PC-9 (cell line): ENCODE results near the gene WDR7. TPM values are rescaled to one million over a fixed set of nuclear protein-coding genes. Genes with fewer than 3 reads are reported as not detected.

Experiments
- BruUV-seq: library from RNA; stranded (reverse); fragments of 400-500 nt; replicated peaks from 2 replicates; lab custom pipeline; 2021; lab: Mats Ljungman, UMichigan
- CTCF ChIA-PET: fragments of 300-600 bp; sonication (Branson Sonifier 250); formaldehyde crosslinking; loops from one replicate; lab custom pipeline; 2022; ENCODE audit warnings: antibody characterized with exemption; lab: Charles Lee
- POLR2A ChIA-PET: fragments of 300-600 bp; sonication (Branson Sonifier 250); formaldehyde crosslinking; loops from one replicate; lab custom pipeline; 2022; ENCODE audit warnings: antibody characterized with exemption; ENCODE audit not compliant: unreplicated experiment; lab: Charles Lee
- DNase-seq, 2 experiments: peaks; one replicate each; pipeline versions ENCODE4 v3.0.0 to v3.0.0-alpha.2; 2015 to 2022; ENCODE audit warnings: mixed read lengths in 1 of 2
- H2AFZ ChIP-seq: fragments of 200-600 bp; sonication (generic); 2 replicates; pipeline ENCODE4 v1.8.1; 2017; ENCODE audit warnings: antibody characterized with exemption
- H3F3A ChIP-seq: fragments of 200-600 bp; sonication (generic); 2 replicates; pipeline ENCODE4 v1.8.1; 2017; ENCODE audit warnings: antibody characterized with exemption, mild to moderate bottlenecking, low read depth; ENCODE audit not compliant: insufficient read depth
- H3K27ac ChIP-seq: fragments of 200-600 bp; sonication (generic); 2 replicates; pipeline ENCODE4 v1.6.1; 2016; ENCODE audit warnings: mixed run types
- H3K27me3 ChIP-seq: fragments of 200-600 bp; sonication (generic); 2 replicates; pipeline ENCODE4 v1.6.1; 2016; ENCODE audit warnings: low read depth, mixed run types; ENCODE audit not compliant: insufficient read depth
- H3K36me3 ChIP-seq: fragments of 200-600 bp; sonication (generic); 2 replicates; pipeline ENCODE4 v1.6.1; 2016; ENCODE audit warnings: low read depth, mixed run types
- H3K4me1 ChIP-seq: fragments of 200-600 bp; sonication (generic); replicated peaks from 2 replicates; pipeline ENCODE4 v1.6.1; 2016; ENCODE audit warnings: mixed run types; ENCODE audit not compliant: insufficient read depth
- H3K4me2 ChIP-seq: fragments of 200-600 bp; sonication (generic); 2 replicates; pipeline ENCODE4 v1.6.1; 2017; ENCODE audit warnings: mixed run types
- H3K4me3 ChIP-seq: fragments of 200-600 bp; sonication (generic); 2 replicates; pipeline ENCODE4 v1.6.1; 2016; ENCODE audit warnings: mixed run types
- H3K79me2 ChIP-seq: fragments of 200-600 bp; sonication (generic); 2 replicates; pipeline ENCODE4 v1.6.1; 2017; ENCODE audit warnings: low read depth, mixed run types
- H3K9me2 ChIP-seq: fragments of 200-600 bp; sonication (generic); 2 replicates; pipeline ENCODE4 v1.8.1; 2017; ENCODE audit warnings: mild to moderate bottlenecking; ENCODE audit not compliant: insufficient read depth
- H3K9me3 ChIP-seq: fragments of 200-600 bp; sonication (generic); 2 replicates; pipeline ENCODE4 v1.8.1; 2016; ENCODE audit warnings: low read depth; ENCODE audit not compliant: insufficient read depth
- H4K20me1 ChIP-seq: fragments of 200-600 bp; sonication (generic); 2 replicates; pipeline ENCODE4 v1.8.1; 2017; ENCODE audit not compliant: insufficient read depth
- CTCF ChIP-seq: fragments of 200-600 bp; sonication (generic); conservative IDR thresholded peaks from 2 replicates; pipeline ENCODE4 v1.6.1; 2017; ENCODE audit warnings: mixed run types, antibody characterized with exemption, mild to moderate bottlenecking, moderate library complexity
- EZH2 ChIP-seq: fragments of 200-600 bp; sonication (generic); IDR thresholded peaks from 2 replicates; pipeline ENCODE4 v1.8.0; 2017; ENCODE audit warnings: antibody characterized with exemption, low read depth
- intact Hi-C: fragments of 100-400 bp; cut with micrococcal nuclease; formaldehyde crosslinking; loops from one replicate; pipeline ENCODE4 v1.10.0; 2022; ENCODE audit not compliant: unreplicated experiment
- total RNA-seq: library from RNA; stranded (reverse); gene quantifications from 2 replicates; pipeline ENCODE4 v1.2.3, GENCODE V29; 2021

WDR7 gene
- total RNA-seq, 1 experiment from 2014 or later = 7.7 TPM

- Histone ChIP-seq H3K4me3 (no peak overlapping the region), H3K27me3 (no peaks in the 10 kb centered on the region), H3K4me1 (no peaks in the 10 kb centered on the region), H3K9me3 (no peaks in the 10 kb centered on the region), H3K9me2 (no peaks in the 10 kb centered on the region), H3F3A (no peaks in the 10 kb centered on the region), H3K79me2 (no peaks in the 10 kb centered on the region), H4K20me1 (no peaks in the 10 kb centered on the region), H3K4me2 (no peak overlapping the region), H3K36me3 (no peaks in the 10 kb centered on the region), H2AFZ (no peak overlapping the region), H3K27ac (no peak overlapping the region)
- BruUV-seq = no TSS peak
- no peak for DNase-seq
- TF ChIP-seq EZH2 (no peak), CTCF (no peak)
- ChIA-PET CTCF (no interaction called here), POLR2A (no interaction called here)
- intact Hi-C loops = no loop called here
Observed at GRCh38 chr18:56936457-56936856, 285.3 kb downstream of the WDR7 start.

GRCh38 chr18:56937874-56938430 is 286.8 kb downstream of the WDR7 start:
- TF ChIP-seq CTCF (no peak), EZH2 (no peak)
- no peaks in the 10 kb centered on the region for H3K79me2 ChIP-seq
- H3K36me3 ChIP-seq = no peaks in the 10 kb centered on the region
- H3F3A ChIP-seq = no peaks in the 10 kb centered on the region
- H4K20me1 ChIP-seq = no peaks in the 10 kb centered on the region
- intact Hi-C loops = no loop called here
- DNase-seq = no peak
- H2AFZ ChIP-seq = no peak overlapping the region
- no peaks in the 10 kb centered on the region for H3K4me1 ChIP-seq
- H3K27me3 ChIP-seq = no peaks in the 10 kb centered on the region
- no peaks in the 10 kb centered on the region for H3K9me2 ChIP-seq
- no peak overlapping the region for H3K4me2 ChIP-seq
- H3K4me3 ChIP-seq = no peak overlapping the region
- H3K9me3 ChIP-seq = no peaks in the 10 kb centered on the region
- ChIA-PET CTCF (no interaction called here), POLR2A (no interaction called here)
- no TSS peak for BruUV-seq
- no peak overlapping the region for H3K27ac ChIP-seq

GRCh38 chr18:56945171-56946083 is 294.3 kb downstream of the WDR7 start:
- Histone ChIP-seq H3F3A (no peaks in the 10 kb centered on the region), H3K9me3 (no peaks in the 10 kb centered on the region), H4K20me1 (no peaks in the 10 kb centered on the region), H3K4me3 (no peak overlapping the region), H3K27ac (no peak overlapping the region), H2AFZ (no peak overlapping the region), H3K79me2 (no peaks in the 10 kb centered on the region), H3K27me3 (no peaks in the 10 kb centered on the region), H3K4me2 (no peak overlapping the region), H3K36me3 (no peaks in the 10 kb centered on the region), H3K9me2 (no peaks in the 10 kb centered on the region), H3K4me1 (no peaks in the 10 kb centered on the region)
- POLR2A ChIA-PET = no interaction called here
- BruUV-seq = no TSS peak
- intact Hi-C loops = no loop called here
- no peak for DNase-seq
- TF ChIP-seq CTCF (no peak), EZH2 (no peak)
- CTCF ChIA-PET = no interaction called here
